PC-9 (cell line): ENCODE data around the gene TNIK.

Experiments
- CTCF ChIP-seq: fragments of 200-600 bp; sonication (generic); conservative IDR thresholded peaks from 2 replicates; pipeline ENCODE4 v1.6.1; 2017; ENCODE audit warnings: mixed run types, antibody characterized with exemption, mild to moderate bottlenecking, moderate library complexity
- EZH2 ChIP-seq: fragments of 200-600 bp; sonication (generic); IDR thresholded peaks from 2 replicates; pipeline ENCODE4 v1.8.0; 2017; ENCODE audit warnings: antibody characterized with exemption, low read depth

DNA sequence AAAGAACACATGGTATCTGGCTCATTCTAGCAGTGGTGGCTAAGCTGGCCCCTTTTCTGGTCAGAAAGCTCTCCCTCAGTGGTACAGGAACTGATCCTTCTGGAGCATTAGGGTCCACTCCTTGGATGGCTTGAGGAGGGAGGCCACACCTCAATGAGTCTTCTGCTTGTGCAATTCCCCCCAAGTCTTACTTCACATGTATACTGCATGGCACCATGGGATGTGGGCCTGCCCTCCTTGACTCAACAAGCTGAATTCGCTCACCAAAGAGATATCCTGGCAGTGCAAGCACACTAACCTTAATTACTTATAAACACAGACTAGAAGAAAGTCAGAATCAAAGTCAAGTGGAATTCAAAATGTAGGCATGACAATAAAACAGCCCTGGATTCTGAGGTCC, 299.9 kb downstream of the TNIK start:
- no peak for TF ChIP-seq CTCF
- no peak for TF ChIP-seq EZH2
